ENCODE measurements around the gene KRI1. TPM values are rescaled to one million over a fixed set of nuclear protein-coding genes. Genes with fewer than 3 reads are reported as not detected.

The KRI1 gene
- polyA plus RNA-seq (2013) = 12.3 and 12.6 TPM in 2 replicates

DNA sequence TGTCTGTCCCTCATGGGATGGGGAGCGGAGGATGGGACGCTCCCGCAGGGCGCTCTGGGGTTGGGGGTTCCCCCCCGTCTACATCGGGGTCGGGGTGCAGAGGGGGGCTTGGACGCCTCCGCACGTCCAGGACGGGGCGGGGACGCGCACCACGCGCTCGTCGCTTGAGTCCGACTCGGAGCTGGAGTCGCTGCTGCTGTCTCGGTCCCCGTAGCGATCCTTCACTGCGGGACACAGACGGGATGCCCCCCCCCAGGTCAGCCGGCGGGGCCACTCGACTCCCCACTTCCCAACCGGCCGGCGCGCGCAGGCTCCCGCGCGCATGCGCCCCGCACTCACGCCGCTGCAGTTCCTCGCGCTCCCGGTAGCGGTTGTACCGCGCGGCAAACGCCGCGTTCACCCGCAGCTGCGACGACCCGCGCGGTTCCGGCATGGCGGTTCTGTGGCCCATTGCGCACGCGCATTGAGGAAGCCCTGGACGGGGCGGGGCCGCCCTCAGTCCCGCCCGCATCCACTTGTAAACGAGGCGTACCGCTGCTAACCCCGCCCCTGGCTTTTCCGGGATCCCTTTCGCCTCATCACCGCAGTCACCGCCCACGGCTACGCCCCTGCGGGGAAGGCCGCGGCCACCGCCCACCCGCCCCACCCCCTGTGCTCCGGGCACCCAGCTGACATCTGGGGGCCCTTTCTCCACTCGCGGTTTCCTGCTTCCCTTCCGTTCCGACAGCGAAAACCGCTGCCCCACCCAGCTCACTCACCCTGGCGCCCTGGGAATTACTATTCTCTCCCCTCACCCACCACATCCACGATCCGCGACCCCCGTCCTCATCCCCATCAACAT, at the start of gene KRI1:
TSS of gene KRI1 (minus strand) at position 444 of the 841 bp plus-strand sequence. CDS start at position 433, 11 bp downstream.
- Histone ChIP-seq H2BK12ac (ENCODE audit: low read length) (peak within 1 kb of the TSS; percentile 18), H3K4me1 (ENCODE audit: control insufficient read depth in 1 of 2, insufficient read depth in 2 of 2, low read length in 2 of 2) (peaks cover 9 to 14% of the 10 kb centered on the region in 2 experiments), H2AFZ (ENCODE audit: insufficient read depth, low read length, poor library complexity) (peak within 1 kb of the TSS; percentile 80), H3K79me1 (ENCODE audit: low read length) (peaks cover 9% of the 10 kb centered on the region), H3K4me2 (ENCODE audit: low read length) (peak within 1 kb of the TSS; percentile 78), H2BK120ac (ENCODE audit: insufficient read depth, low read length, poor library complexity) (peak within 1 kb of the TSS; percentile 85), H3K4ac (ENCODE audit: low read depth, low read length) (peak within 1 kb of the TSS; percentile 22), H3K14ac (ENCODE audit: low read length) (peak within 1 kb of the TSS; percentile 96), H3K27ac (ENCODE audit: low read depth, low read length) (no peak within 1 kb of the TSS), H4K91ac (ENCODE audit: low read depth, low read length) (peak within 1 kb of the TSS; percentile 85), H3K27me3 (ENCODE audit: insufficient read depth, low read length) (no peaks in the 10 kb centered on the region), H3K18ac (ENCODE audit: low read length) (peak within 1 kb of the TSS; percentile 93), H4K8ac (ENCODE audit: low read depth, low read length) (peak within 1 kb of the TSS; percentile 92), H3K23ac (ENCODE audit: low read length) (no peak within 1 kb of the TSS), H3K4me3 (ENCODE audit: low read depth, low read length) (peak within 1 kb of the TSS; percentile 87), H3K79me2 (ENCODE audit: control insufficient read depth, insufficient read depth, low read length, poor library complexity) (peaks cover 9% of the 10 kb centered on the region), H3K9me3 (ENCODE audit: insufficient read depth, low read depth, low read length) (peaks cover 2% of the 10 kb centered on the region), H3K36me3 (ENCODE audit: control insufficient read depth in 1 of 2, insufficient read depth in 2 of 2, low read length in 2 of 2) (peaks cover 6 to 9% of the 10 kb centered on the region in 2 experiments), H3K9ac (ENCODE audit: low read length) (peak within 1 kb of the TSS; percentile 76), H2BK5ac (ENCODE audit: low read depth, low read length, poor library complexity) (peak within 1 kb of the TSS; percentile 26), H2AK5ac (ENCODE audit: low read length) (peak within 1 kb of the TSS; percentile 79), H4K12ac (ENCODE audit: low read depth, low read length) (peak within 1 kb of the TSS; percentile 83)
- WGBS (ENCODE audit: extremely low coverage, insufficient coverage, insufficient read length) = no CpG with 5 or more reads among the region's 94 CpGs
- peak; percentile 98 to 99 for DNase-seq

DNA sequence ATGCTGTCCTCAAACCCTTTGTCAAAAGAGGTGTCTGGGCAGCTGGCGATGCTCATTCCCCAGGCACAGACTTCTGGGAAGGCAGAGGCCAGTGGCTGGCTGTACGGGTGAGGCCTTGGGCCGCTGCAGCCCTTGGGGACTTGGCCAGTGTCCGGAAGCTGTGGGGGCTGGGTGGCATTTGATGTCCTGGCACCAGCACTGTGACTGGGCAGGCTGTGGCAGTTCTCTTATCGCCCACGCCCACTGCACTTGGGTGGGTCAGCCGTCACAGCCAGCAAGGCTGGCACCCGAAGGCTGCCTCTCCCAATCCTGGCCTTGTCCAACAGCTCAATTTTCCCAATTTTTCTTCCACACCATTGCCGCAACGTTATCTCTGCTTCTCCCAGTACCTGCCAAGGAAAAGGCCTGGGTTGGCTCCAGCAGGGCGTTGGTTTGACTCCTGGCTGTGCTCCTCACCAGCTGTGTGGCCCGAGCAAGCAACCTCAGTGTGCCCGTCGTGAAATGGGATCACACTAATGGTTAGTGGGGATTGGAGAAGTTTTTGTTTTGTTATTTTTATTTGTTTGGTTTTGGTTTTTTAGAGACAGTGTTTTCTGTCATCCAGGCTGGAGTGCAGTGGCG, 46.8 kb upstream of the KRI1 start:
- Histone ChIP-seq H3K79me1 (ENCODE audit: low read length) (peaks cover 5% of the 10 kb centered on the region), H4K12ac (ENCODE audit: low read depth, low read length) (no peak overlapping the region), H3K18ac (ENCODE audit: low read length) (no peak overlapping the region), H3K23ac (ENCODE audit: low read length) (no peak overlapping the region), H3K14ac (ENCODE audit: low read length) (no peak overlapping the region), H3K9ac (ENCODE audit: low read length) (no peak overlapping the region), H3K4me3 (ENCODE audit: low read depth, low read length) (no peak overlapping the region), H2AK5ac (ENCODE audit: low read length) (no peak overlapping the region), H3K4ac (ENCODE audit: low read depth, low read length) (no peak overlapping the region), H3K79me2 (ENCODE audit: control insufficient read depth, insufficient read depth, low read length, poor library complexity) (no peaks in the 10 kb centered on the region), H3K36me3 (ENCODE audit: control insufficient read depth in 1 of 2, insufficient read depth in 2 of 2, low read length in 2 of 2) (peaks cover 2 to 6% of the 10 kb centered on the region in 2 experiments), H4K91ac (ENCODE audit: low read depth, low read length) (no peak overlapping the region), H2BK12ac (ENCODE audit: low read length) (no peak overlapping the region), H3K27me3 (ENCODE audit: insufficient read depth, low read length) (no peaks in the 10 kb centered on the region), H4K8ac (ENCODE audit: low read depth, low read length) (no peak overlapping the region), H2BK120ac (ENCODE audit: insufficient read depth, low read length, poor library complexity) (no peak overlapping the region), H3K4me2 (ENCODE audit: low read length) (no peak overlapping the region), H3K27ac (ENCODE audit: low read depth, low read length) (no peak overlapping the region), H3K9me3 (ENCODE audit: insufficient read depth, low read depth, low read length) (no peaks in the 10 kb centered on the region), H2AFZ (ENCODE audit: insufficient read depth, low read length, poor library complexity) (no peak overlapping the region), H2BK5ac (ENCODE audit: low read depth, low read length, poor library complexity) (no peak overlapping the region), H3K4me1 (ENCODE audit: control insufficient read depth in 1 of 2, insufficient read depth in 2 of 2, low read length in 2 of 2) (peaks cover 6 to 7% of the 10 kb centered on the region in 2 experiments)
- DNase-seq = no peak
- WGBS (ENCODE audit: extremely low coverage, insufficient coverage, insufficient read length) = no CpG with 5 or more reads among the region's 15 CpGs

DNA sequence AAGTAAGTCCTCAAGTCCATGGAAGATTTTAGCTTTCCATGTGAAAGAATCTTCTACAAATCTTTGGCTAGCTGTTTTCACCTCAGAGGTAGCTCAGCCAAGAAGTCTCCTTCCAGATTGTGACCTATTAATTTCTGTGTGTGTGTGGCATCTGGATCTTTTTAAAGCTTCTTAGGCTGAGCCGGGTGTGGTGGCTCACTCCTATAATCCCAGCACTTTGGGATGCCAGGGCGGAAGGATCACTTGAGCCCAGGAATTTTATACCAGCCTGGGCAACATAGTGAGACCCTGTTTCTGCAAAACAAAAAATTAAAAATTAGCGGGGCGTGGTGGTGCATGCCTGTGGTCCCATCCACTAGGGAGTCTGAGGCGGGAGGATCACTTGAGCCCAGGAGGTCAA, 46.1 kb upstream of the KRI1 start:
- H2BK12ac ChIP-seq (ENCODE audit: low read length) = no peak overlapping the region
- H4K8ac ChIP-seq (ENCODE audit: low read depth, low read length) = no peak overlapping the region
- H4K12ac ChIP-seq (ENCODE audit: low read depth, low read length) = no peak overlapping the region
- no CpG with 5 or more reads among the region's 5 CpGs for WGBS (ENCODE audit: extremely low coverage, insufficient coverage, insufficient read length)
- no peak overlapping the region for H3K27ac ChIP-seq (ENCODE audit: low read depth, low read length)
- no peaks in the 10 kb centered on the region for H3K79me2 ChIP-seq (ENCODE audit: control insufficient read depth, insufficient read depth, low read length, poor library complexity)
- no peak overlapping the region for H3K14ac ChIP-seq (ENCODE audit: low read length)
- H3K4ac ChIP-seq (ENCODE audit: low read depth, low read length) = no peak overlapping the region
- H2AFZ ChIP-seq (ENCODE audit: insufficient read depth, low read length, poor library complexity) = no peak overlapping the region
- peaks cover 4 to 6% of the 10 kb centered on the region in 2 experiments for H3K36me3 ChIP-seq (ENCODE audit: control insufficient read depth in 1 of 2, insufficient read depth in 2 of 2, low read length in 2 of 2)
- no peak overlapping the region for H2BK120ac ChIP-seq (ENCODE audit: insufficient read depth, low read length, poor library complexity)
- no peaks in the 10 kb centered on the region for H3K27me3 ChIP-seq (ENCODE audit: insufficient read depth, low read length)
- no peaks in the 10 kb centered on the region for H3K9me3 ChIP-seq (ENCODE audit: insufficient read depth, low read depth, low read length)
- H2AK5ac ChIP-seq (ENCODE audit: low read length) = no peak overlapping the region
- H3K9ac ChIP-seq (ENCODE audit: low read length) = no peak overlapping the region
- no peak overlapping the region for H3K4me3 ChIP-seq (ENCODE audit: low read depth, low read length)
- peaks cover 0 to 1% of the 10 kb centered on the region in 2 experiments for H3K4me1 ChIP-seq (ENCODE audit: control insufficient read depth in 1 of 2, insufficient read depth in 2 of 2, low read length in 2 of 2)
- H3K23ac ChIP-seq (ENCODE audit: low read length) = no peak overlapping the region
- H2BK5ac ChIP-seq (ENCODE audit: low read depth, low read length, poor library complexity) = no peak overlapping the region
- no peaks in the 10 kb centered on the region for H3K79me1 ChIP-seq (ENCODE audit: low read length)
- DNase-seq = no peak
- no peak overlapping the region for H4K91ac ChIP-seq (ENCODE audit: low read depth, low read length)
- H3K18ac ChIP-seq (ENCODE audit: low read length) = no peak overlapping the region
- no peak overlapping the region for H3K4me2 ChIP-seq (ENCODE audit: low read length)

DNA sequence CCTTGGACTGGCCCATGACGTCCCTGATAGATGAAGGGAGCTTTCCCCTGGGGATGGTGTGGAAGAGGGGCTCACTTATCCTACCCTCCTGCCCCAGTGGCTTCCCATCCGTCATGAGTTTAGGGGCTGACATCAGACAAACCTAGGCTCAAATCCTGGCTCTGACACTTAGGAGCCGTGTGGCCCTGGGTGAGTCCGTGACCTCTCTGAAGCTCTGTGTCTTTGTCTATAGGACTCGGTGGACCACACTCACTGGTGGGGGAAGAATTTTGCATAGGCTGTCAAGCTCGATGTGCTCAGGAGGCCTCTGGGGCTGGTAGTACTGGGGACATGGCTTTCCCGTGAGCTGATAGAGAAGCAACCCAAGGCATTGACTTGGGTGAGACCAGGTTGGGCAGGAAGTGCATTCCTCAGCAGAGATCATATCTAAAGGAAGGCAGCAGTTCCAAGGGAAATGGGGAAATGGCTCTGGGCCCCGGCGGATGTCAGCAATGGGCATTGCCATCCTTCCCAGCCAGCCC, 38.7 kb upstream of the KRI1 start:
- H3K9me3 ChIP-seq (ENCODE audit: insufficient read depth, low read depth, low read length) = no peaks in the 10 kb centered on the region
- H3K4me2 ChIP-seq (ENCODE audit: low read length) = no peak overlapping the region
- peak overlapping the region; percentile 68 for H2BK120ac ChIP-seq (ENCODE audit: insufficient read depth, low read length, poor library complexity)
- no peak overlapping the region for H3K23ac ChIP-seq (ENCODE audit: low read length)
- peak overlapping the region; percentile 18 for H2BK5ac ChIP-seq (ENCODE audit: low read depth, low read length, poor library complexity)
- peaks cover 9% of the 10 kb centered on the region for H3K79me2 ChIP-seq (ENCODE audit: control insufficient read depth, insufficient read depth, low read length, poor library complexity)
- H4K91ac ChIP-seq (ENCODE audit: low read depth, low read length) = peak overlapping the region; percentile 20
- no peak overlapping the region for H3K4me3 ChIP-seq (ENCODE audit: low read depth, low read length)
- no peak overlapping the region for H4K12ac ChIP-seq (ENCODE audit: low read depth, low read length)
- H2AK5ac ChIP-seq (ENCODE audit: low read length) = no peak overlapping the region
- H2BK12ac ChIP-seq (ENCODE audit: low read length) = peak overlapping the region; percentile 6
- peaks cover 2 to 5% of the 10 kb centered on the region in 2 experiments for H3K36me3 ChIP-seq (ENCODE audit: control insufficient read depth in 1 of 2, insufficient read depth in 2 of 2, low read length in 2 of 2)
- peak in 1 of 2 donors; percentile 70 for DNase-seq
- peak overlapping the region; percentile 41 for H3K27ac ChIP-seq (ENCODE audit: low read depth, low read length)
- no peak overlapping the region for H4K8ac ChIP-seq (ENCODE audit: low read depth, low read length)
- peaks cover 20 to 25% of the 10 kb centered on the region in 2 experiments for H3K4me1 ChIP-seq (ENCODE audit: control insufficient read depth in 1 of 2, insufficient read depth in 2 of 2, low read length in 2 of 2)
- peaks cover 20% of the 10 kb centered on the region for H3K79me1 ChIP-seq (ENCODE audit: low read length)
- WGBS (ENCODE audit: extremely low coverage, insufficient coverage, insufficient read length) = no CpG with 5 or more reads among the region's 9 CpGs
- H2AFZ ChIP-seq (ENCODE audit: insufficient read depth, low read length, poor library complexity) = peak overlapping the region; percentile 21
- peak overlapping the region; percentile 24 for H3K4ac ChIP-seq (ENCODE audit: low read depth, low read length)
- H3K18ac ChIP-seq (ENCODE audit: low read length) = peak overlapping the region; percentile 54
- peak overlapping the region; percentile 6 for H3K14ac ChIP-seq (ENCODE audit: low read length)
- no peaks in the 10 kb centered on the region for H3K27me3 ChIP-seq (ENCODE audit: insufficient read depth, low read length)
- no peak overlapping the region for H3K9ac ChIP-seq (ENCODE audit: low read length)

All from trophoblast cell (in vitro differentiated cells and primary cell).